Frontal cortex (tissue), 4 donors: Measurements from ENCODE around the gene RAB15. TPM values are rescaled to one million over a fixed set of nuclear protein-coding genes. Genes with fewer than 3 reads are reported as not detected.

Source experiments
- DNase-seq, 2 donors: peaks; one replicate each; pipeline ENCODE4 v3.0.0; 2012; ENCODE audit warnings: low spot score in 2 of 2
- FAIRE-seq: peaks from 2 replicates; lab custom pipeline; 2012; peaks lifted over from hg19 to GRCh38; lab: Jason Lieb, UNC
- total RNA-seq: library from RNA; depleted of rRNA; stranded (reverse); fragments of >200 nt; gene quantifications from one replicate; pipeline ENCODE4 v1.2.3, GENCODE V29; 2014
- donor health status: control.
- donor health status: control.
- donor health status: control.

Gene RAB15
- total RNA-seq, 1 donor from 2014 or later = 24.1 TPM

GRCh38 chr14:64942531-64943111 lies 29.5 kb downstream of the RAB15 start, which contains the start of gene GPX2:
Gene GPX2 (minus strand): TSS chr14:64942745. CDS start chr14:64942726, 19 bp downstream.
- FAIRE-seq (no peak), DNase-seq (no peak)

GRCh38 chr14:64940336-64940910 lies 31.7 kb downstream of the RAB15 start:
- DNase-seq (no peak), FAIRE-seq (no peak)

GRCh38 chr14:64939817-64940190 lies 32.3 kb downstream of the RAB15 start:
- DNase-seq (no peak), FAIRE-seq (no peak)

GRCh38 chr14:64938972-64939816 lies 32.9 kb downstream of the RAB15 start:
- DNase-seq (no peak), FAIRE-seq (no peak)

DNA sequence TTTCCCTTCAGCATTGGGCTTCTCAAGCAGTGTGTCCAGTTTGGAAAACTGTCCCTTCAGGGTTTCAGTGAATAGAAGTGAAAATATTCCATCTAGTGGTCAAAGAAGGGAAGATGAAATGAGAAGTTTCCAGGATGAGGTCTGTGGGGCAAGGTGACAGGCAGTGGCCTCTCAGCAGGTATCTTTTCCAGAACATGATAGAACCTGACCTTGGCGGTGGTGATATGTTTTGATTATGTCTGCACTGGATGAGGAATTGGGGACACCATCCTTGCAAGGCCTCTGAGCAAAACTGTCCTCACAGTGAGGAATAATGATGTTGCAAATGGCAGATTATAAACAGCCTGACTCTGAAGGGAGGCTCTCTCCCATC lies 34.3 kb downstream of the RAB15 start:
- FAIRE-seq (no peak), DNase-seq (no peak)

DNA sequence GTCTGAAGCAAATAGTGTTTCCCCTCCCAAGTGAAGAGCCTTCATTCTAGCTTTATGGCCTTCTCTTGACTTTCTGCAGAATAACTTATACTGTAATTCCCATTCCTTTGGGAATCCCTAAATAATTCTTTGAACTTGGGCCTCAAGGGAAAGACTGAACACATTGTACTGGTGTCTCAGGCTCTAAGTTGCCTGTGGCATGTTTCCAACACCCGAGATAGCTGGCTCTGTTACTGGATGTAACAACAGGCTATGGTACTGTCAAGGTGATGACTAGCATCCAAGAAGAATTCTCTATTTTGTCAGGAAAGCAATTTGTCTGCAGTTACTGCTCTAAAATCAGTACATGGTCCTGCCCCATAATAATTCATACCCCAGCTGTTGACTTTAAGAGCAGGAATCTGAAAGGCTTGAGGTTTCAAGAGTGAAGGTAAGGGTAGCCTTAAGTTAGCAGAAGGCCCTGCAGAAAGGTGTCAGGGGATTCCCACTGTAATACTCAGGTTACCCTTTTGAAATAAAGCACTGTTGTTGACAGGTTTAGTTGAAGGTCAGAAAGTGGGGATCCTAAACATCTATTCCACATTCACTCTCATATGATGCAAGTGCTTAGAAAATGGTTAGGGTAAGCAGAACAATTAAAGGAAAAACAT lies 34.8 kb downstream of the RAB15 start:
- FAIRE-seq (no peak), DNase-seq (no peak)

DNA sequence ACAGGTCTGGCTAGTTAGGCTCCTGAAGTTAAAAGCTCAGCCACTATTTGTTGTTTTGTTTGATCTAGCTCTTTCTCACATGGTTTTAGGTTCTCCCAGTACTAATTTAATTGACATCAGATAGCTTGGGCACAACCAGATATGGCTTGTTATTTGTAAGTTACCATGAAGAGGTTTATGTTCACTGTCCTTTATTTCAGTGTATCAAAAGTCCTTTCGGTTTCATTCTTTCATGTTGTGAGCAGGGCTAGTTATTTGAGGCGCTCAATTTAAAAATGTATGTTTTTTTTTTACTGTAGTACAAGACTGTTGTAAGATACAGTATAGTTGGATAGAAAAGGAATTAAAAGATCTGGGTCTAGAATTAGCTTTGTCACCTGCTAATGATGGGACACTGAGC lies 36.6 kb downstream of the RAB15 start:
- no peak for DNase-seq
- FAIRE-seq = no peak

DNA sequence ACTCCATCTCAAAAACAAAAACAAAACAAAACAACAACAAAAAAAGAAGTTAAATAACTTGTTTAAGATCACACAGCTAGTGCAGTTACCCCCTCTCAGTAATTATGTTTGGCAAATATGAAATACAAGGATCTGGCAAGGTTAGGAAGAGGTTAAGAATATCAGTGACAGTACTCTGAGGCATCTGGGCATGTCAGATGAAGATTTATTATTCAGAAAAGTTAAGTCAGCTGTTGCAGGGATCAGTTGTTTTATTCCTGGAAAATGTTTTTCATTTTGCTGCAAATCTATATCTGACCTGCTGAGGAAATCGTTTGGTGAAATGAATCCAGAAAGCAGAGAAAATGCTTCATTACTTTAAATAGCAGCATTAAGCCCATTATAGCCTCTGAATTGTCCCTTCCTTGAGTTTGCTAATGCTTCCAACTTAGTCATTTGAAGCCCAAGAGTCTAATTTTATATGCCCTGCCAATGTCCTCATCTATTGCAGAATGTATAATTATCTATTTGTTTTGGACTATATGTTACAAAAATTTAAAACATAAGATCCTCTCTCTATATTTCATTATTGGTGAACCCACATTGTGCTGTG lies 37.7 kb downstream of the RAB15 start:
- FAIRE-seq = no peak

GRCh38 chr14:64932231-64932630 lies 39.9 kb downstream of the RAB15 start:
- no peak for DNase-seq
- no peak for FAIRE-seq

More for the DNA sequence above, 37.7 kb downstream of the RAB15 start:
- DNase-seq = no peak

DNA sequence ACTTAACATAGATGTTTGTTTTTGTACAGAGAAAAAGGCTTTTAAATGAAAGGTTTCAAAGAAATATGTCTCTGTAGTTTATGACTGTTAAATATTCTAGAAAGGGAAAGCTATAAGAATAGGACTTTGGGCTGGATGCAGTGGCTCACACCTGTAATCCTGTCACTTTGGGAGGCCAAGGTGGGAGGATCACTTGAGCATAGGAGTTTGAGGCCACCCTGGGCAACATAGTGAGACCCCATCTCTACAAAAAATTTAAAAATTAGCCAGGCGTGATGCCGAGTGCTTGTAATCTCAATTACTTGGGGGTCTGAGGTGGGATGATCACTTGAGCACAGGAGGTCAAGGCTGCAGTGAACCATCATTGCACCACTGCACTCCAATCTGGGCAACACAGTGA lies 41.0 kb downstream of the RAB15 start:
- no peak for FAIRE-seq

GRCh38 chr14:64930085-64930843 lies 41.9 kb downstream of the RAB15 start:
- FAIRE-seq = no peak
- no peak for DNase-seq

More for the DNA sequence above, 41.0 kb downstream of the RAB15 start:
- no peak for DNase-seq

DNA sequence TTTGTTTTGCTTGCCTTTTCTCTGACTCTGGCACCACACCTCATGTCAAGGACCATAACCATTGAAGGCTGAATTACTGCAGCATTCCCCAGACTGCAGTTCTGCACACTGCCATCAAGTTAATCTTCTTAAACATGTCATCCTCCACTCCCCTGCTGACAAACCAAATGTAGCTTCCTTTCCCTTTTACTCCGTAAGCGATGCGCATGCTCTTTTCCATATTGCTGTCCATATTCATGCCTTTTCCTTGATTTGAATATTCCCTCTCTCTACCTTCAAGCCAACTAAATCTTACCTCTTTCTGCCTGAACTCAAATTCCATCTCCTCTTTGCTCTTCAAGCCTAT lies 43.1 kb downstream of the RAB15 start:
- no peak for DNase-seq
- FAIRE-seq = no peak

DNA sequence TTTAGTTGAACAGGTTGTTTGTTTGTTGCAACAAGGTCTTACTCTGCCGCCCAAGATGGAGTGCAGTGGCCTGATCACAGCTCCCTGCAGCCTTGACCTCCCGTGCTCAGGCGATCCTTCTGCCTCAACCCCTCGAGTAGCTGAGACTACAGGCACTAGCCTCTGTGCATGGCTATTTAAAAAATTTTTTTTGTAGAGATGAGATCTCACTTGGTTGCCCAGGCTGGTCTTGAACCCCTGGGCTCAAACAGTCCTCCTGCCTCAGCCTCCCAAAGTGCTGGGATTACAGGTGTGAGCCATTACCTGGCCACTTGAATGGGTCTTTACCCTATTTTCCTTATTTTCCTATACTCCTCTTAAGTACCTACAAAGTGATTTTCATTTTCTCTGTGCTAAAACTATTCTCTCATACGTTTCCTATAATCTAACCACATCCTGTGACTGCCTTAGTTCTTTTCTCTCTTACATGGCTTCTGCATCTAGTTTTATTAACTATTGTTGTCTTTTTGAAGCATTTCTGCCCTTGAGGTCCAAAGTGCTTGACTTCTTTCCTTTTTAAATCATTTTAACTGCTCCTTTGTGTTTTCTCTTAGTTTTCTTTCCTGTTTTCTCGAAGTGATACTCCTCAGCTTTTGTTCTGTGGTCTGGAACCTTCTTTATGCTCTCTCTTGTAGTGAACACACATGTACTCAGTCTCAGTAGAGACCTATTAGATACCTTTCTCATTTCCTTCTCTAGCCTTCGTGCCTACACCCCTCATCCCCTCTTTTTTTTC lies 43.7 kb downstream of the RAB15 start:
- FAIRE-seq = no peak

GRCh38 chr14:64927031-64927430 lies 45.1 kb downstream of the RAB15 start:
- no peak for FAIRE-seq

More for the DNA sequence above, 43.7 kb downstream of the RAB15 start:
- DNase-seq = no peak

DNA sequence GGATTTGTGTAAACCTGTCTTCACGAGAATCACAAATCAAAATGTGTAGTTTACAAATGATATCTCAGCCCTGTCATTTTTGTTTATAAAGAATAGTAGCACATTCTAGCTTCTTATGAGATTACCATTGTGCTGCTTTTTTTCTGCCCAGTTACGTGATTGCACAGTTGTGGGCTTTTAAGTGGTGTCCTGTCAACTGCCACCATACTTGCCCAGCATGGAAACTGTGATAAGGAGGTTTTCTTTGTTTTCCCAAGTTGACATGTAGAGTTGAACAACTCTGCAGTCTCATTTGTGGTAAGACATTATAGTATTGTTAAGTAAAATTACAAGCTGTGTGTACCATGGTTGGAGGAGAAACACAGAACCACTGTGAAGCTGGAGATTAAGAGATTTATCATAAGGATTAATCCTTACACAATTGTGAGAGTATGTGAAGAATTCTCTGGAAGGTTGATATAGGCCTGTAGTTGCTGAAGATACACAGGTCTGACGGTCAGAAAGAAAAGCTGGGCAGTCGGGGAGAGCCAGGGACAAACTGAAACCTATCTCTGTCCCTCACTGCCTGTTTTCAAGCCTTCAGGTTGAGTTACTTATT lies 45.6 kb downstream of the RAB15 start:
- no peak for FAIRE-seq
- DNase-seq = no peak

More at GRCh38 chr14:64927031-64927430, 45.1 kb downstream of the RAB15 start:
- DNase-seq = no peak

DNA sequence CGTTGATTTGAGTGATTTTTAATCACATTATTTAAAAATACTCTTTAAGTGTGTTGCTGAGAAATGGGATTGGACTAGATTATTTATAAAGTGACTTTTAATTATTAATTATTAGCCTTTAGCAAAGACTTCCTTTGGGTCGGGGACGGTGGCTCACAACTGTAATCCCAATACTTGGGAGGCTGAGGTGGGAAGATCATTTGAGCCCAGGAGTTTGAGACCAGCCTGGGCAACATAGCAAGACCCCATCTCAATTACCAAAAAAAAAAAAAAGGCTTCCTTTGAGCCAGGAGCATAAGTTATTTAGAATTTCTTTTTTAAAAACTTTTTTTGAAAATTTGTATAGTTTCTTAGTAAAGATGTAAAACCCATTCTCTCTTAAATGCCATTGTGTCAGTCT lies 49.1 kb downstream of the RAB15 start:
- no peak for FAIRE-seq
- DNase-seq = no peak

DNA sequence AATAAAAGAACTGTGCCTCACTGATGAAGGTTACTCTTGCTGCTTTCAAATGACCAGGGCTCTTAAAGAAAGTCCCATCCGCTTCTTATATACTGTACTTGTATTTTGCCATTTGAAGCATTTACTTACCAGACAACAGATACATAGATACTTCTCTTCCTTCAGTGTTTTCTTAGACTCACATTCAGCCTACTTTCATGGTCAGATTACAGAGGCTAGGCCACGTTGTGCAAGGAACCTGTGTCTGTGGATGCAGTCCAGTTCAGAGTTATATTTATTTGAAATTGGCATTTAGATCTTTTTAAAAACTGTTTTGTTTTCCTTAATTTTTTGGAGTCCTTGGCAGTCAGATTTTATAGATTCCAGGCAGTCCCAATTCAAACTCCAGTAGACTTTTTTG lies 51.7 kb downstream of the RAB15 start:
- no peak for DNase-seq
- no peak for FAIRE-seq

GRCh38 chr14:64919618-64920017 lies 52.5 kb downstream of the RAB15 start:
- DNase-seq (no peak), FAIRE-seq (no peak)
